RPMI7951 (cell line): ENCODE data around the gene TRAPPC5. TPM values are rescaled to one million over a fixed set of nuclear protein-coding genes. Genes with fewer than 3 reads are reported as not detected.
A peak's percentile ranks its signal among the peaks of the same experiment; 100 is the strongest.

Source experiments
- DNase-seq: peaks from one replicate; pipeline ENCODE4 v3.0.0-alpha.2; 2012; ENCODE audit warnings: low read depth
- total RNA-seq: library from RNA; depleted of rRNA; stranded (reverse); fragments of >200 nt; shearing (Covaris generic); gene quantifications from 2 replicates; pipeline ENCODE4 v1.2.3, GENCODE V29; 2014

Gene TRAPPC5
- total RNA-seq, 1 experiment from 2014 or later, result 52.6 TPM

GRCh38 chr19:7676376-7676775 is 4.3 kb upstream of the TRAPPC5 start:
- no peak for DNase-seq

- no peak for DNase-seq
These were observed 3.8 kb upstream of the TRAPPC5 start, which contains the start of gene MCEMP1 for GRCh38 chr19:7676854-7677253. MCEMP1 (plus strand) TSS chr19:7677090; CDS start chr19:7677121, 31 bp downstream.

GRCh38 chr19:7677669-7678311 is 2.8 kb upstream of the TRAPPC5 start:
- no peak for DNase-seq

GRCh38 chr19:7678971-7679751 is 1.5 kb upstream of the TRAPPC5 start:
- DNase-seq, result peak; percentile 18

- DNase-seq, result no peak
These were observed 645 bp upstream of the TRAPPC5 start for GRCh38 chr19:7679771-7680605.

- peak; percentile 49 for DNase-seq
These were observed 924 bp downstream of the TRAPPC5 start for GRCh38 chr19:7681340-7682174.

- no peak for DNase-seq
These were observed 1.7 kb downstream of the TRAPPC5 start for GRCh38 chr19:7682175-7682855.

- DNase-seq, result no peak
These were observed 5.2 kb downstream of the TRAPPC5 start for GRCh38 chr19:7685546-7686445.

GRCh38 chr19:7687177-7687576 is 6.5 kb downstream of the TRAPPC5 start:
- no peak for DNase-seq

- DNase-seq, result no peak
These were observed 8.5 kb downstream of the TRAPPC5 start for GRCh38 chr19:7689165-7689564.

GRCh38 chr19:7690779-7691258 is 10.2 kb downstream of the TRAPPC5 start:
- no peak for DNase-seq

GRCh38 chr19:7691497-7691896 is 10.9 kb downstream of the TRAPPC5 start:
- no peak for DNase-seq

- no peak for DNase-seq
These were observed 11.9 kb downstream of the TRAPPC5 start for GRCh38 chr19:7692417-7693088.

- DNase-seq, result no peak
These were observed 13.9 kb downstream of the TRAPPC5 start for GRCh38 chr19:7694499-7694898.

GRCh38 chr19:7697721-7698287 is 17.2 kb downstream of the TRAPPC5 start:
- DNase-seq, result no peak

GRCh38 chr19:7698583-7698982 is 17.9 kb downstream of the TRAPPC5 start:
- no peak for DNase-seq

GRCh38 chr19:7699003-7699402 is 18.4 kb downstream of the TRAPPC5 start:
- no peak for DNase-seq
